Skeletal muscle tissue (tissue), 4 donors: ENCODE measurements around the gene SMAD2. TPM values are rescaled to one million over a fixed set of nuclear protein-coding genes. Genes with fewer than 3 reads are reported as not detected.

Experiments used
- H3K27ac ChIP-seq: one replicate; pipeline ENCODE4 v1.7.0; 2013; ENCODE audit warnings: mild to moderate bottlenecking, low read depth, low read length, inconsistent platforms
- H3K27me3 ChIP-seq, 3 donors: one replicate each; pipeline ENCODE4 v1.7.0; 2013; ENCODE audit warnings: low read length in 3 of 3; ENCODE audit not compliant: control insufficient read depth in 3 of 3, insufficient read depth in 3 of 3
- H3K36me3 ChIP-seq, 3 donors: one replicate each; pipeline ENCODE4 v1.7.0; 2013; ENCODE audit warnings: low read length in 3 of 3; ENCODE audit not compliant: control insufficient read depth in 3 of 3, insufficient read depth in 3 of 3
- H3K4me1 ChIP-seq, 3 donors: one replicate each; pipeline ENCODE4 v1.7.0; 2013; ENCODE audit warnings: low read length in 3 of 3, mild to moderate bottlenecking in 3 of 3; ENCODE audit not compliant: control insufficient read depth in 3 of 3, insufficient read depth in 3 of 3
- H3K4me3 ChIP-seq, 3 donors: one replicate each; pipeline ENCODE4 v1.7.0; 2013; ENCODE audit warnings: low read length in 3 of 3
- H3K9ac ChIP-seq, 3 donors: one replicate each; pipeline ENCODE4 v1.7.0; 2013; ENCODE audit warnings: low read length in 3 of 3, mild to moderate bottlenecking in 3 of 3, moderate library complexity in 2 of 3, low read depth in 1 of 3
- H3K9me3 ChIP-seq, 3 donors: one replicate each; pipeline ENCODE4 v1.7.0; 2013; ENCODE audit warnings: low read length in 3 of 3; ENCODE audit not compliant: control insufficient read depth in 3 of 3
- total RNA-seq: library from RNA; depleted of rRNA; stranded (reverse); fragments of >200 nt; gene quantifications from one replicate; pipeline ENCODE4 v1.2.3, GENCODE V29; 2014
- donor health status: Osteomylitis.

Gene SMAD2
- total RNA-seq, 1 donor from 2014 or later, result 23.0 TPM

- Histone ChIP-seq H3K9ac (no peak overlapping the region), H3K4me3 (no peak overlapping the region), H3K4me1 (peaks cover 0 to 7% (median 3%) of the 10 kb centered on the region in 3 donors), H3K9me3 (no peaks in the 10 kb centered on the region), H3K27me3 (no peaks in the 10 kb centered on the region), H3K27ac (no peak overlapping the region), H3K36me3 (no peaks in the 10 kb centered on the region)
Observed at GRCh38 chr18:47935321-47936055, 5.0 kb upstream of the SMAD2 start.

- Histone ChIP-seq H3K36me3 (no peaks in the 10 kb centered on the region), H3K9me3 (no peaks in the 10 kb centered on the region), H3K27ac (no peak overlapping the region)
Observed at GRCh38 chr18:47932603-47933002, 2.1 kb upstream of the SMAD2 start.

GRCh38 chr18:47932190-47932589 is 1.7 kb upstream of the SMAD2 start:
- H3K4me1 ChIP-seq, result peaks cover 9 to 14% (median 10%) of the 10 kb centered on the region in 3 donors
- H3K27ac ChIP-seq, result no peak overlapping the region

More at GRCh38 chr18:47932603-47933002, 2.1 kb upstream of the SMAD2 start:
- H3K27me3 ChIP-seq, result no peaks in the 10 kb centered on the region
- H3K9ac ChIP-seq, result no peak overlapping the region
- H3K4me3 ChIP-seq, result no peak overlapping the region
- peaks cover 8 to 14% (median 9%) of the 10 kb centered on the region in 3 donors for H3K4me1 ChIP-seq

GRCh38 chr18:47931718-47932103 is 1.3 kb upstream of the SMAD2 start:
- H3K36me3 ChIP-seq, result no peaks in the 10 kb centered on the region
- H3K4me3 ChIP-seq, result peak overlapping the region; percentile 56 to 85 (median 74)
- H3K27me3 ChIP-seq, result no peaks in the 10 kb centered on the region
- H3K4me1 ChIP-seq, result peaks cover 9 to 15% (median 14%) of the 10 kb centered on the region in 3 donors
- H3K9me3 ChIP-seq, result no peaks in the 10 kb centered on the region
- H3K27ac ChIP-seq, result peak overlapping the region; percentile 91
- H3K9ac ChIP-seq, result peak overlapping the region; percentile 7 to 83 (median 82)

More at GRCh38 chr18:47932190-47932589, 1.7 kb upstream of the SMAD2 start:
- no peaks in the 10 kb centered on the region for H3K27me3 ChIP-seq
- no peaks in the 10 kb centered on the region for H3K36me3 ChIP-seq
- H3K9me3 ChIP-seq, result no peaks in the 10 kb centered on the region
- H3K9ac ChIP-seq, result no peak overlapping the region
- H3K4me3 ChIP-seq, result no peak overlapping the region

GRCh38 chr18:47930931-47931717 is 665 bp upstream of the SMAD2 start:
- Histone ChIP-seq H3K27me3 (no peaks in the 10 kb centered on the region), H3K9me3 (no peaks in the 10 kb centered on the region), H3K4me1 (peaks cover 10 to 16% (median 14%) of the 10 kb centered on the region in 3 donors), H3K36me3 (no peaks in the 10 kb centered on the region), H3K27ac (peak overlapping the region; percentile 91), H3K9ac (peak overlapping the region; percentile 73 to 83 (median 82)), H3K4me3 (peak overlapping the region; percentile 56 to 85 (median 74))

GRCh38 chr18:47929681-47930198 is 719 bp downstream of the SMAD2 start:
- no peaks in the 10 kb centered on the region for H3K27me3 ChIP-seq
- peak overlapping the region; percentile 92 for H3K27ac ChIP-seq
- H3K9me3 ChIP-seq, result no peaks in the 10 kb centered on the region
- peak overlapping the region; percentile 81 to 93 (median 85) for H3K4me3 ChIP-seq
- H3K36me3 ChIP-seq, result no peaks in the 10 kb centered on the region
- H3K4me1 ChIP-seq, result peaks cover 14 to 22% (median 16%) of the 10 kb centered on the region in 3 donors
- H3K9ac ChIP-seq, result peak overlapping the region; percentile 89 to 92 (median 90)

- Histone ChIP-seq H3K4me3 (peak overlapping the region in 1 of 3 donors; percentile 20), H3K4me1 (peaks cover 15 to 24% (median 16%) of the 10 kb centered on the region in 3 donors), H3K27ac (no peak overlapping the region), H3K27me3 (no peaks in the 10 kb centered on the region), H3K9me3 (no peaks in the 10 kb centered on the region), H3K9ac (peak overlapping the region in 1 of 3 donors; percentile 89), H3K36me3 (no peaks in the 10 kb centered on the region)
Observed at GRCh38 chr18:47928466-47928865, 2.0 kb downstream of the SMAD2 start.

- Histone ChIP-seq H3K9ac (peak overlapping the region in 1 of 3 donors; percentile 3), H3K4me3 (no peak overlapping the region), H3K9me3 (no peaks in the 10 kb centered on the region), H3K36me3 (no peaks in the 10 kb centered on the region), H3K27ac (no peak overlapping the region), H3K27me3 (no peaks in the 10 kb centered on the region), H3K4me1 (peaks cover 9 to 25% (median 18%) of the 10 kb centered on the region in 3 donors)
Observed at GRCh38 chr18:47926101-47926850, 4.2 kb downstream of the SMAD2 start.

GRCh38 chr18:47919916-47920315 is 10.5 kb downstream of the SMAD2 start:
- H3K4me1 ChIP-seq, result peaks cover 4 to 15% (median 8%) of the 10 kb centered on the region in 3 donors
- H3K4me3 ChIP-seq, result no peak overlapping the region
- H3K36me3 ChIP-seq, result no peaks in the 10 kb centered on the region
- no peaks in the 10 kb centered on the region for H3K9me3 ChIP-seq
- no peaks in the 10 kb centered on the region for H3K27me3 ChIP-seq
- H3K27ac ChIP-seq, result no peak overlapping the region
- H3K9ac ChIP-seq, result no peak overlapping the region
